Peyer's patch (tissue), 4 donors: Measurements from ENCODE around the gene CERT1. TPM values are rescaled to one million over a fixed set of nuclear protein-coding genes. Genes with fewer than 3 reads are reported as not detected.

ENCODE experiments used
- DNase-seq, 3 donors: peaks; one replicate each; pipeline ENCODE4 v3.0.0-alpha.2; 2017 to 2019
- H3K27ac ChIP-seq, 4 donors: fragments of 200-600 bp; sonication (generic); one replicate each; pipeline ENCODE4 v1.5.1; 2016 to 2019
- H3K27me3 ChIP-seq, 2 donors: fragments of 200-600 bp; sonication (generic); one replicate each; pipeline ENCODE4 v1.5.1; 2019
- H3K36me3 ChIP-seq, 3 donors: fragments of 200-600 bp; sonication (generic); one replicate each; pipeline ENCODE4 v1.5.1; 2016 to 2019
- H3K4me1 ChIP-seq, 4 donors: fragments of 200-600 bp; sonication (generic); one replicate each; pipeline ENCODE4 v1.5.1; 2016 to 2019
- H3K4me3 ChIP-seq, 4 donors: fragments of 200-600 bp; sonication (generic); 1 replicate in 3 of 4; 2 replicates in 1 of 4; pipeline ENCODE4 v1.5.1; 2016 to 2019; ENCODE audit warnings: mild to moderate bottlenecking in 1 of 4
- H3K9me3 ChIP-seq, 4 donors: fragments of 200-600 bp; sonication (generic); one replicate each; pipeline ENCODE4 v1.5.1; 2016 to 2019; ENCODE audit warnings: mild to moderate bottlenecking in 1 of 4
- POLR2A ChIP-seq, 2 donors: fragments of 450-650 bp; IDR thresholded peaks; one replicate each; pipeline ENCODE4 v1.5.1; 2017; ENCODE audit warnings: antibody characterized with exemption in 2 of 2, mild to moderate bottlenecking in 2 of 2, moderate library complexity in 2 of 2
- total RNA-seq, 4 donors: library from RNA; depleted of rRNA; stranded (reverse); fragments of >200 nt; gene quantifications; one replicate each; pipeline ENCODE4 v1.1.0, GENCODE V29; 2016
- TF ChIP-seq, protein P1 (sequence below), 6 experiments: fragments of 450-650 bp in 4 of 6; fragments of 200-600 bp in 2 of 6; sonication (generic) in 1 of 6; IDR thresholded peaks; one replicate each; pipeline ENCODE4 v1.5.1; 2017 to 2019; ENCODE audit warnings: antibody characterized with exemption in 6 of 6, mild to moderate bottlenecking in 3 of 6, moderate library complexity in 1 of 6

Gene CERT1
- total RNA-seq, 4 donors from 2014 or later, result 32.2 to 52.0 (median 39.6) TPM

DNA sequence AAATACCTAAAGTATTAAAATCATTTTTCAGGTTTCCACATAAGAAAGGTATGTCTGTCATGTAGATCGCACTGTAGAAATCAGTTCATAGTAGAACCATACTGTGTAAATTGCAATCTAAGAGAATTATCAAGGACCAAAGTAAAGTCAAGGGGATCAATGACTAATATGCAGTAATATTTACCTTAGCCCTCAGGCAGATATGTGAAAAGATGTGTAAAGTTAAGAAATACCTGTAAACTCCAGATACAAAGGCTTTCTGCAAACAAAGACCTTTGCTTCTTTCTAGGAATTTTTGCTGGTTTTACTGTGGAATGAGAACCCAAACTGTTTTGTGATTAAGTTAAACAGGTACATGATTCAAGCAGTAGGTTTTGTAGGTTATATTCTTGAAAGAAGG is 11.8 kb upstream of the CERT1 start:
- H3K4me1 ChIP-seq, result no peaks in the 10 kb centered on the region
- H3K36me3 ChIP-seq, result no peaks in the 10 kb centered on the region
- no peaks in the 10 kb centered on the region for H3K27me3 ChIP-seq
- TF ChIP-seq POLR2A (IDR thresholded peaks at IDR 0.05), result no peak
- TF ChIP-seq, protein P1, sequence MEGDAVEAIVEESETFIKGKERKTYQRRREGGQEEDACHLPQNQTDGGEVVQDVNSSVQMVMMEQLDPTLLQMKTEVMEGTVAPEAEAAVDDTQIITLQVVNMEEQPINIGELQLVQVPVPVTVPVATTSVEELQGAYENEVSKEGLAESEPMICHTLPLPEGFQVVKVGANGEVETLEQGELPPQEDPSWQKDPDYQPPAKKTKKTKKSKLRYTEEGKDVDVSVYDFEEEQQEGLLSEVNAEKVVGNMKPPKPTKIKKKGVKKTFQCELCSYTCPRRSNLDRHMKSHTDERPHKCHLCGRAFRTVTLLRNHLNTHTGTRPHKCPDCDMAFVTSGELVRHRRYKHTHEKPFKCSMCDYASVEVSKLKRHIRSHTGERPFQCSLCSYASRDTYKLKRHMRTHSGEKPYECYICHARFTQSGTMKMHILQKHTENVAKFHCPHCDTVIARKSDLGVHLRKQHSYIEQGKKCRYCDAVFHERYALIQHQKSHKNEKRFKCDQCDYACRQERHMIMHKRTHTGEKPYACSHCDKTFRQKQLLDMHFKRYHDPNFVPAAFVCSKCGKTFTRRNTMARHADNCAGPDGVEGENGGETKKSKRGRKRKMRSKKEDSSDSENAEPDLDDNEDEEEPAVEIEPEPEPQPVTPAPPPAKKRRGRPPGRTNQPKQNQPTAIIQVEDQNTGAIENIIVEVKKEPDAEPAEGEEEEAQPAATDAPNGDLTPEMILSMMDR (IDR thresholded peaks at IDR 0.05), result no peak
- H3K9me3 ChIP-seq, result peaks cover 0 to 6% (median 0%) of the 10 kb centered on the region in 4 donors
- no peak for DNase-seq
- no peak overlapping the region for H3K27ac ChIP-seq
- H3K4me3 ChIP-seq, result no peak overlapping the region

DNA sequence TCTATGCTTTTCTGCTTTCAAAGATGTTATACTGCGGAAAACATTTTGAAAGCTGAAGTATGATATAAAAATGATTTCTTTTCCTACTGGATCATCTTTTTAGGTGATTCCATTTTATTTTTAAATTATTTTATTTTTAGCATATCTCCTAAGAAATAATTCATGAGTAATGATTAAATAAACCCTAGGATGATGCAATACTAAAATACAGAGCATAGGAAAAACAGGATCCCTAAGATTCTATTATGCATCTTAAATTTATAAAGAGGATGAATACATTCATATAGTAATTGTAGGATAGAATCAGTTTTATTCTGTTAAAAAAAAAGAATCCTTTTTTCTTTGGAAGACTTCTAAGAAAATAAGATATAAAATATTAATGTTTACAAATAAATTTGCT is 11.1 kb upstream of the CERT1 start:
- Histone ChIP-seq H3K27ac (no peak overlapping the region), H3K36me3 (no peaks in the 10 kb centered on the region), H3K4me1 (no peaks in the 10 kb centered on the region), H3K4me3 (no peak overlapping the region), H3K27me3 (no peaks in the 10 kb centered on the region), H3K9me3 (peaks cover 0 to 6% (median 0%) of the 10 kb centered on the region in 4 donors)
- no peak for DNase-seq
- TF ChIP-seq POLR2A (IDR thresholded peaks at IDR 0.05), result no peak
- TF ChIP-seq, protein P1 (IDR thresholded peaks at IDR 0.05), result no peak

DNA sequence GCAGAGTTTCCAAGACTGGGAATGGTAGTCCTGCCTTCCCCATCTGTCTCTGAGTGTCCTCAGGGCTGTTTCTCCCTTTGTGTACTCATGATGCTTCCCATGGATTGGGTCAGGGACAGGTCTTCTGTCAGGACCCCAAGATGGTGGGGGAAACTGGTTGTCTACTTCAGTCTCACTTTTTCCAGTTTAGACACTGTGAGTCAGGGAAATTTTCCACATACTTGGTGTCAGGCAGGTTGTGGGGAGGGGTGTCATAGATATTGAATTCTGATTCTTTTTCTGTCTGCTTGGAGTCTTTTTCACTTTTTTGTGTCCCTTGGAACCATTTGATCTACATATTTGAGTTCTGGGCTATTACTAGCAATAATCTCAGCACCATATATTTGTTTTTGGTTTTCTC is 10.6 kb upstream of the CERT1 start:
- no peak for DNase-seq
- no peaks in the 10 kb centered on the region for H3K36me3 ChIP-seq
- no peaks in the 10 kb centered on the region for H3K27me3 ChIP-seq
- no peaks in the 10 kb centered on the region for H3K4me1 ChIP-seq
- H3K4me3 ChIP-seq, result no peak overlapping the region
- TF ChIP-seq POLR2A (IDR thresholded peaks at IDR 0.05), result no peak
- TF ChIP-seq, protein P1 (IDR thresholded peaks at IDR 0.05), result no peak
- H3K9me3 ChIP-seq, result peaks cover 0 to 6% (median 0%) of the 10 kb centered on the region in 4 donors
- no peak overlapping the region for H3K27ac ChIP-seq

DNA sequence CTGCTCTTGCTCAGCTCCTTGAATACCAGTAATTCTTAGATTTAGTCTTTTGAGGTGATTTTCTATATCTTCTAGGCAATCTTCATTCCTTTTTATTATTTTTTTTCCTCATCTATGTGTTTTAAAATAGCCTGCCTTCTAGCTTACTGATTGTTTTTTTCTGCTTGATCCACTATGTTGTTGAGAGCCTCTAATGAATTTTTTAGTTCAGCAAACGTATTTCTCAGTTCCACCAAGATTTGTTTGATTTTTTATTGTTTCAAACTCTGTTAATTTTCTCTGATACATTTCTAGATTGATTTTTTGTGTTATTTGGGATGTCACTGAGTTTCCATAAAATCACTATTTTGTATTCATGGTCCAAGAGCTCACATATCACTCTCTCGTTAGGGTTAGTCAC is 9.8 kb upstream of the CERT1 start:
- no peak overlapping the region for H3K4me3 ChIP-seq
- H3K4me1 ChIP-seq, result no peaks in the 10 kb centered on the region
- no peak overlapping the region for H3K27ac ChIP-seq
- H3K9me3 ChIP-seq, result peaks cover 0 to 6% (median 0%) of the 10 kb centered on the region in 4 donors
- no peaks in the 10 kb centered on the region for H3K27me3 ChIP-seq
- TF ChIP-seq, protein P1 (IDR thresholded peaks at IDR 0.05), result no peak
- TF ChIP-seq POLR2A (IDR thresholded peaks at IDR 0.05), result no peak
- H3K36me3 ChIP-seq, result no peaks in the 10 kb centered on the region
- no peak for DNase-seq

DNA sequence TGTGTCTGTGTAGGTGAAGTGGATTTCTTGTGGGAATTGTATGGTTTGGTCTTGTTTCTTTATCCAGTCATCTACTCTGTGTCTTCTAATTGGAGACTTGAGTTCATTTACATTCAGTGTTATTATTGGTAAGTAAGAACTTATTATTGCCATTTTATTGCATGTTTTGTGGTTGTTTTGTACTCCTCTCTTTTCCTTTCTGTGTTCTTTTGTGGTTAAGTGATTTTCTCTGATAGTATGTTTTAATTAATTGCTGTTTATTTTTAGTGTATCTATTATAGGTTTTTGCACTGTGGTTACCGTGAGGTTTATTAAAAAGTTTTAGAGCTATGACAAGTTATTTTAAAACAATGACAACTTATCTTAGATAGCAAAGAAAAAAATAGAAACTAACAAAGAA is 8.3 kb upstream of the CERT1 start:
- Histone ChIP-seq H3K36me3 (no peaks in the 10 kb centered on the region), H3K9me3 (peaks cover 0 to 6% (median 0%) of the 10 kb centered on the region in 4 donors), H3K27ac (no peak overlapping the region), H3K4me1 (no peaks in the 10 kb centered on the region), H3K4me3 (no peak overlapping the region), H3K27me3 (no peaks in the 10 kb centered on the region)
- DNase-seq, result no peak
- TF ChIP-seq, protein P1 (IDR thresholded peaks at IDR 0.05), result no peak
- TF ChIP-seq POLR2A (IDR thresholded peaks at IDR 0.05), result no peak

DNA sequence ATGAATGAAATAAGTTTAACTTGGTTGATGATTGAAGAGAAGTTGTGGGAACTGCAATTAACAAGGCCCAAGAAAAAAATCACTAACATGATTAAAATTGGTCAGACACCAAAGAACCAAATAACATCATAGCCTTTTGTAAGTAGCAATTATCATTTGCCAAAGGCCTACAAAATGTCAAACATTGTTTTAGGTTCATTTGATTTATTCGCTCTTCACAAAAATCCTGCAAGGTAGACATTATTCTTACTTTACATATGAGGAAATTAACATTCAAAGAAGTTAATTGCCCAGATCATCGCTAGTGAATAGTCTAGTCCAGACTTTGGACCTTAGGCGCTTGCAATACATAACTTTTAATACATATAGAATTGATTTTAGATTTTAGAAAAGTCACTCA is 2.9 kb upstream of the CERT1 start:
- Histone ChIP-seq H3K27me3 (no peaks in the 10 kb centered on the region), H3K4me1 (peaks cover 0 to 26% (median 3%) of the 10 kb centered on the region in 4 donors), H3K36me3 (no peaks in the 10 kb centered on the region), H3K4me3 (no peak overlapping the region), H3K27ac (no peak overlapping the region), H3K9me3 (no peaks in the 10 kb centered on the region)
- no peak for TF ChIP-seq POLR2A (IDR thresholded peaks at IDR 0.05)
- TF ChIP-seq, protein P1 (IDR thresholded peaks at IDR 0.05), result no peak
- DNase-seq, result no peak
